Mesenchymal stem cell (in vitro differentiated cells and primary cell): ENCODE data around the gene GRK1.

ENCODE experiments used
- DNase-seq: peaks from one replicate; pipeline ENCODE4 v3.0.0-alpha.2; 2013
- H2AFZ ChIP-seq: one replicate; pipeline ENCODE4 v1.6.1; 2013; ENCODE audit warnings: low read depth, mild to moderate bottlenecking, control low read depth, inconsistent platforms, low read length, moderate library complexity
- H2AK5ac ChIP-seq: 2 replicates; pipeline ENCODE4 v1.6.1; 2013; ENCODE audit warnings: low read length, moderate library complexity, mild to moderate bottlenecking, inconsistent platforms; ENCODE audit not compliant: severe bottlenecking
- H2BK120ac ChIP-seq: one replicate; pipeline ENCODE4 v1.6.1; 2013; ENCODE audit warnings: low read depth, mild to moderate bottlenecking, inconsistent platforms, low read length, moderate library complexity
- H2BK12ac ChIP-seq, 2 experiments: one replicate each; pipeline ENCODE4 v1.6.1; 2013; ENCODE audit warnings: inconsistent platforms in 2 of 2, low read length in 2 of 2, mild to moderate bottlenecking in 2 of 2, moderate library complexity in 2 of 2, control low read depth in 1 of 2
- H2BK15ac ChIP-seq: one replicate; pipeline ENCODE4 v1.6.1; 2013; ENCODE audit warnings: mild to moderate bottlenecking, low read depth, inconsistent platforms; ENCODE audit not compliant: poor library complexity, severe bottlenecking
- H2BK5ac ChIP-seq: 2 replicates; pipeline ENCODE4 v1.6.1; 2013; ENCODE audit warnings: low read depth, mild to moderate bottlenecking, low read length, control low read depth, inconsistent platforms; ENCODE audit not compliant: poor library complexity, severe bottlenecking
- H3K14ac ChIP-seq, 2 experiments: one replicate each; pipeline ENCODE4 v1.6.1; 2013; ENCODE audit warnings: inconsistent platforms in 2 of 2, low read length in 2 of 2, control low read depth in 1 of 2, mild to moderate bottlenecking in 1 of 2, moderate library complexity in 1 of 2
- H3K18ac ChIP-seq, 2 experiments: one replicate each; pipeline ENCODE4 v1.6.1; 2013; ENCODE audit warnings: inconsistent platforms in 2 of 2, low read length in 2 of 2, control low read depth in 1 of 2, low read depth in 1 of 2, mild to moderate bottlenecking in 1 of 2
- H3K23ac ChIP-seq, 2 experiments: one replicate each; pipeline ENCODE4 v1.6.1; 2013; ENCODE audit warnings: inconsistent platforms in 2 of 2, low read length in 2 of 2, mild to moderate bottlenecking in 2 of 2, moderate library complexity in 2 of 2, control low read depth in 1 of 2
- H3K27ac ChIP-seq: 2 replicates; pipeline ENCODE4 v1.5.1; 2013; ENCODE audit warnings: mild to moderate bottlenecking, moderate library complexity, low read length, control low read depth, inconsistent platforms; ENCODE audit not compliant: poor library complexity, severe bottlenecking
- H3K27me3 ChIP-seq, 2 experiments: 2 replicates each; pipeline versions ENCODE4 v1.6.1 to v1.7.0; 2013; ENCODE audit warnings: low read length in 2 of 2, mild to moderate bottlenecking in 2 of 2, moderate library complexity in 2 of 2, control low read depth in 1 of 2, inconsistent platforms in 1 of 2; ENCODE audit not compliant: control insufficient read depth in 1 of 2, insufficient read depth in 1 of 2
- H3K36me3 ChIP-seq, 2 experiments: 2 replicates each; pipeline versions ENCODE4 v1.6.1 to v1.7.0; 2013; ENCODE audit warnings: low read length in 2 of 2, control low read depth in 1 of 2, inconsistent platforms in 1 of 2, low read depth in 1 of 2, mild to moderate bottlenecking in 1 of 2; ENCODE audit not compliant: insufficient read depth in 2 of 2, control insufficient read depth in 1 of 2
- H3K4ac ChIP-seq, 2 experiments: one replicate each; pipeline ENCODE4 v1.6.1; 2013; ENCODE audit warnings: inconsistent platforms in 2 of 2, low read length in 2 of 2, mild to moderate bottlenecking in 2 of 2, moderate library complexity in 2 of 2, control low read depth in 1 of 2, low read depth in 1 of 2
- H3K4me1 ChIP-seq: 2 replicates; pipeline ENCODE4 v1.6.1; 2013; ENCODE audit warnings: low read depth, low read length, control low read depth; ENCODE audit not compliant: control insufficient read depth, insufficient read depth
- H3K4me2 ChIP-seq: 2 replicates; pipeline ENCODE4 v1.6.1; 2013; ENCODE audit warnings: low read length, mild to moderate bottlenecking, inconsistent platforms; ENCODE audit not compliant: poor library complexity, severe bottlenecking
- H3K4me3 ChIP-seq, 2 experiments: 2 replicates each; pipeline versions ENCODE4 v1.5.1 to v1.7.0; 2013; ENCODE audit warnings: low read length in 2 of 2, mild to moderate bottlenecking in 2 of 2, control low read depth in 1 of 2, low read depth in 1 of 2; ENCODE audit not compliant: insufficient read depth in 1 of 2
- H3K79me1 ChIP-seq: replicated peaks from 2 replicates; pipeline ENCODE4 v1.6.1; 2013; ENCODE audit warnings: mild to moderate bottlenecking, control low read depth, low read length, inconsistent platforms; ENCODE audit not compliant: poor library complexity, severe bottlenecking
- H3K9ac ChIP-seq: 2 replicates; pipeline ENCODE4 v1.7.0; 2013; ENCODE audit warnings: mild to moderate bottlenecking, low read length, moderate library complexity
- H3K9me3 ChIP-seq: 2 replicates; pipeline ENCODE4 v1.7.0; 2013; ENCODE audit warnings: mild to moderate bottlenecking, low read length; ENCODE audit not compliant: control insufficient read depth
- H4K8ac ChIP-seq: one replicate; pipeline ENCODE4 v1.6.1; 2013; ENCODE audit warnings: inconsistent platforms, mild to moderate bottlenecking, low read length, moderate library complexity
- H4K91ac ChIP-seq: one replicate; pipeline ENCODE4 v1.6.1; 2013; ENCODE audit warnings: mild to moderate bottlenecking, low read length, inconsistent platforms
- WGBS: methylation state at CpG from one replicate; pipeline ENCODE4 v1.1.7; 2013; ENCODE audit warnings: mixed read lengths; 5-methylcytosine and 5-hydroxymethylcytosine counted together

Gene GRK1

DNA sequence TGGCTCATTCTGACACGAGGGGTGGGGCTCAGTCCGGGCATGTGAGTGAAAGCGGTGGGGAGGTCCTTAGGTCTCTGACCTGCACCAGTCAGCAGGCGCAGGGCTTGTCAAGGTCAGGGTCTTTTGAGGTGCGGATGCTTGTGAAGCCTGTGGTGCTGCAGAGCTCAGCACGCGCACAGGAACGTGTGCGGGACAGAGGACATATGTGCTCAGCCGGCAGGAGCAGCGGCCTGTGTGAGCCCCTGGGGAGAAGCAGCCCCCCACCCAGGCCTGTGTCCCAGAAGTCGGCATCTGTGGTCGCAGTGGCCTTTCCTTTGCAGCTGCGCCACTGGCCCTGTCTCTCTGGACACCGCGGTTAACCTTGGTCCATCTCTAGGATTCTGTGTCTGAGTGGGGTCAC, 39.9 kb upstream of the GRK1 start:
- Histone ChIP-seq H3K9me3 (no peaks in the 10 kb centered on the region), H3K79me1 (peaks cover 52% of the 10 kb centered on the region), H3K27ac (no peak overlapping the region), H2BK120ac (no peak overlapping the region), H3K18ac (no peak overlapping the region), H3K4me1 (peaks cover 18% of the 10 kb centered on the region), H4K8ac (peak overlapping the region; percentile 36), H4K91ac (no peak overlapping the region), H2AFZ (no peak overlapping the region), H3K4me3 (no peak overlapping the region), H3K14ac (no peak overlapping the region), H3K4ac (no peak overlapping the region), H2BK15ac (no peak overlapping the region), H3K4me2 (no peak overlapping the region), H3K23ac (no peak overlapping the region), H3K27me3 (no peaks in the 10 kb centered on the region), H2AK5ac (no peak overlapping the region), H3K36me3 (peaks cover 57 to 74% of the 10 kb centered on the region in 2 experiments), H2BK5ac (no peak overlapping the region), H3K9ac (no peak overlapping the region), H2BK12ac (peak overlapping the region in 1 of 2 experiments; percentile 60)
- no peak for DNase-seq
- 98% methylated on average over 16 of the region's 16 CpGs for WGBS

DNA sequence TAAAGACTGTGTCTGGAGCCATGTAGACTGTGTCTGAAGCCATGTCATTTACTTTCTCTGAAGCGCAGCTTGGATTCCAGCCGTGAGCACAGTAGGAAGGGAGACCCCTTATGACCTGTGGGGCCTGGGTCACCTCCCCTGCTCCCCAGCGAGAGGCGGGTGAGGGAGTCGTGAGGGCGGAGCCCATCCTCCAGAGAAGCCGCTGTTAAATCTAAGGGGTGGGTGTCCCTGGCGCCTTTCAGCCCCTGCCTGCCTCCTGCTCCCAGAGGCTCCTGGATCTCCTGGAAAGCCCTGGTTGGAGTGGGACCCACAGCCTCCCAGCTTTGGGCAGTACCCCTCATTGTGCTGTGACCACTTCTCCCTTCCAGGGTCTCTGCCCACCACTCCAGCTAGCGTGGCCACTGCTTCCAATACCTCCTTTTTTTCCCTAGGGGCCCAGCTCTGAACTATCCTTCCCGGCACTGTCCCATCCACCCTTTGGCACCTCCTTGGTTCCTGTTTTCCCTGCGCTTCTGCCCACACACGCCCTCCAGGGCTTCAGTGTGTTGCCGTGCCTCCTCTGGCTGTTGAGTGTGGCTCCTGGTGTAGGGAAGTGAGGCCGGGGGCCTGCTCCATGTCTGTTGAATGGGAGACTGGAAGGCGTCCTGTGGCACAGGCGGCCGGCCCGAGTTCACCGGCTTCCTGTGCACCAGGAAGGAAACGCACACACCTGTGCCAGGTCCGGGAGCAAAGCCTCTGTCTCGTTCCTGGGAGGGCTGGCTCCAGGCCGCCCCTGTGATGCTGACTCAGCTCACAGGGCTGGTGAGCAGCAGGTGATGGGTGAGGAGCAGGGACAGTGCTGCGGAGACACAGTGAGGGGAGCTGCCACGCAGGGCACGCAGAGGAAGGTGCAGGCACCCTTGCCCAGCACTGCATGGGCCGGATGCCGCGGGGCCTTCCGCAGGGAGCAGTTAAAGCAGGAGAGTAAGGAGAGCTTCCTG, 38.4 kb upstream of the GRK1 start:
- no peak overlapping the region for H3K4ac ChIP-seq
- no peak overlapping the region for H3K4me2 ChIP-seq
- WGBS: 96% methylated on average over 30 of the region's 30 CpGs
- H2BK15ac ChIP-seq: no peak overlapping the region
- no peak for DNase-seq
- no peak overlapping the region for H2BK5ac ChIP-seq
- H4K91ac ChIP-seq: no peak overlapping the region
- peaks cover 18% of the 10 kb centered on the region for H3K4me1 ChIP-seq
- no peak overlapping the region for H3K14ac ChIP-seq
- H2BK120ac ChIP-seq: no peak overlapping the region
- no peak overlapping the region for H2AFZ ChIP-seq
- peaks cover 65 to 73% of the 10 kb centered on the region in 2 experiments for H3K36me3 ChIP-seq
- H3K23ac ChIP-seq: no peak overlapping the region
- H2AK5ac ChIP-seq: no peak overlapping the region
- no peak overlapping the region for H2BK12ac ChIP-seq
- no peak overlapping the region for H3K9ac ChIP-seq
- H3K27ac ChIP-seq: no peak overlapping the region
- no peak overlapping the region for H4K8ac ChIP-seq
- H3K79me1 ChIP-seq: peaks cover 54% of the 10 kb centered on the region
- H3K18ac ChIP-seq: peak overlapping the region in 1 of 2 experiments; percentile 21
- no peaks in the 10 kb centered on the region for H3K9me3 ChIP-seq
- no peak overlapping the region for H3K4me3 ChIP-seq
- no peaks in the 10 kb centered on the region for H3K27me3 ChIP-seq

DNA sequence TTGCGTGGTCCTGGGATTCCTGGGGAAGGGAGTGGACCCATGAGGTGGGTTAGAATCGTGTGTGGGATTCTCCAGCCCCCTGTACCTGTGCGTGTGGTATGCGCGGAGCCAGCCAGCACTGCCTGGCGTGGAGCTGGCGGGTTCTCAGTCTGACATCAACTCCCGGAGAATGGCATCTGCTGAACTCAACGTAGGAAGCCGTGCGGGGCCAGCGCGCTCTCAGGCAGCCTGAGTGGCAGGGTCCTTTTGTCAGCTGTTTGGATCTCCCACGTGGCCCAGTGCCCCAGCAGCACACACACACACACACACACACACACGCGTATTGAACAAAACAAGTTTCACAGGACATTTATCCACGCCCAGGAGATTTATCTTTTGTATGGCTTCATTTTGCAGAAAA, 37.2 kb upstream of the GRK1 start:
- Histone ChIP-seq H3K27me3 (no peaks in the 10 kb centered on the region), H3K18ac (no peak overlapping the region), H3K14ac (no peak overlapping the region), H4K91ac (no peak overlapping the region), H2BK15ac (no peak overlapping the region), H2BK120ac (no peak overlapping the region), H3K4me1 (peaks cover 20% of the 10 kb centered on the region), H3K36me3 (peaks cover 67 to 73% of the 10 kb centered on the region in 2 experiments), H3K4me2 (no peak overlapping the region), H3K27ac (no peak overlapping the region), H3K23ac (no peak overlapping the region), H4K8ac (no peak overlapping the region), H2AK5ac (no peak overlapping the region), H2AFZ (no peak overlapping the region), H3K9me3 (no peaks in the 10 kb centered on the region), H3K9ac (no peak overlapping the region), H3K4me3 (no peak overlapping the region), H3K4ac (no peak overlapping the region), H2BK12ac (no peak overlapping the region), H2BK5ac (no peak overlapping the region), H3K79me1 (peaks cover 54% of the 10 kb centered on the region)
- no peak for DNase-seq
- 95% methylated on average over 17 of the region's 17 CpGs for WGBS

DNA sequence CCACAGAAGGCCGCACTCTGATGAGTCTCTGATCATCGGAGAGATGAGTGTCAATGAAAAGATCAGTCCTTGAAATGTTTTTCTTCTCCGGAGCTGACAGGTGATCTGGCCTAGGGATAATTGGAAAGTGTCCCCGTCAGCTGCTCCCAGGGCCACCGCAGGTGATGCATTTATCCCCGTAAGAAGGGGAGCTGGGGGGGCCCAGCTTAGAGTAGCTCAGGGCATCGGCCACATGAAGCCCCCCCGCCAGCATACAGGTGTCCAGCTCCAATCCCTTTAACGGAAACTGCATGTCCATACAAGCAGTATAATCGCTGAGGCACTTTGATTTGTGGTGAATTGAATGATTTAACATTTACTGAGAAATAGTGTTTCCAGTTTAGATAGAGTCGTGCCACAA, 36.7 kb upstream of the GRK1 start:
- Histone ChIP-seq H3K9ac (no peak overlapping the region), H3K36me3 (peaks cover 68 to 77% of the 10 kb centered on the region in 2 experiments), H3K4me3 (no peak overlapping the region), H3K14ac (no peak overlapping the region), H3K23ac (no peak overlapping the region), H3K27me3 (no peaks in the 10 kb centered on the region), H3K4me1 (peaks cover 20% of the 10 kb centered on the region), H2BK120ac (no peak overlapping the region), H2AFZ (no peak overlapping the region), H3K4me2 (no peak overlapping the region), H2BK12ac (no peak overlapping the region), H2BK5ac (no peak overlapping the region), H3K18ac (no peak overlapping the region), H4K91ac (no peak overlapping the region), H3K4ac (no peak overlapping the region), H2BK15ac (no peak overlapping the region), H3K27ac (no peak overlapping the region), H3K9me3 (no peaks in the 10 kb centered on the region), H2AK5ac (no peak overlapping the region), H4K8ac (no peak overlapping the region), H3K79me1 (peaks cover 59% of the 10 kb centered on the region)
- DNase-seq: no peak
- over 99% methylated on average over 11 of the region's 11 CpGs for WGBS
